NCI-H82 treated with DMSO at 0.1 percent for 48 hours (cell line): Measurements from ENCODE around the gene ABCA7.
"Not testable (repeated sequence)": the region's sequence is repeated elsewhere in the genome, so short reads cannot be mapped to it uniquely, and the experiment has no call there.

ENCODE experiments used
- DNase-seq: peaks from one replicate; lab custom pipeline; 2025; ENCODE audit not compliant: unreplicated experiment; lab: John Stamatoyannopoulos, UW

The ABCA7 gene

DNA sequence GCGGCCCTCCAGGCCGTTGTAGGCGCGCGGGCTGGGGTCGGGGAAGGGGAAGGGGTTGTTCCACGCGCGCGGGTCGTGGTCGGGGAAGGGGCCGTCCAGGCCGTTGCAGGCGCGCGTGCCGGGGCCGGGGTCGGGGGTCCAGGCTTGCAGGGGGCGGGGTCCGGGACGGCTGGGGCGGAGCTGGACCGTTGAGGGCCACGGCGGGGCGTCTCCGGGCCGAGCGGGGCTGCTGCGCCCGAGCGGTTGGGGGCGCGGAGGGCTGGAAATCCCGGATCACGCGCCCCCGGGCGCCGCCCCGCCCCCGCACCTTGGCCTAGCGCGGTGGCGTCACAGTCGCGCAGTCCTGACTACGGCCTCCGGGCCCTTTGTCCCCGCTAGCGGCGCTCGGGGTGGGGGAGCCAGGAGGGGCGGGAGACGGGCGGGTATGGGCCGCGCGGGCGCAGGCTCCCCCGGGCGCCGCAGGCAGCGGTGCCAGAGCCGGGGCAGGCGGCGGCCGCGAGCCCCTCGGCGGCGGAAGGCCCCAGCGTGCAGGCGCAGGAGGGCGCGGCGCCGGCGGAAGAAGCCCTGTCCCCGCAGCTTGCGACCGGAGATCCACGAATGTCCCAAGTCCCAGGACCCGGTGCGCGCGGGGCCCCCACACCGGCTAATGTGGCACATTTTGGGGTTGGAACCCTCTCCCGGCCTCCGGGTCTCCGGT is 64.6 kb downstream of the ABCA7 start:
- DNase-seq: no peak

DNA sequence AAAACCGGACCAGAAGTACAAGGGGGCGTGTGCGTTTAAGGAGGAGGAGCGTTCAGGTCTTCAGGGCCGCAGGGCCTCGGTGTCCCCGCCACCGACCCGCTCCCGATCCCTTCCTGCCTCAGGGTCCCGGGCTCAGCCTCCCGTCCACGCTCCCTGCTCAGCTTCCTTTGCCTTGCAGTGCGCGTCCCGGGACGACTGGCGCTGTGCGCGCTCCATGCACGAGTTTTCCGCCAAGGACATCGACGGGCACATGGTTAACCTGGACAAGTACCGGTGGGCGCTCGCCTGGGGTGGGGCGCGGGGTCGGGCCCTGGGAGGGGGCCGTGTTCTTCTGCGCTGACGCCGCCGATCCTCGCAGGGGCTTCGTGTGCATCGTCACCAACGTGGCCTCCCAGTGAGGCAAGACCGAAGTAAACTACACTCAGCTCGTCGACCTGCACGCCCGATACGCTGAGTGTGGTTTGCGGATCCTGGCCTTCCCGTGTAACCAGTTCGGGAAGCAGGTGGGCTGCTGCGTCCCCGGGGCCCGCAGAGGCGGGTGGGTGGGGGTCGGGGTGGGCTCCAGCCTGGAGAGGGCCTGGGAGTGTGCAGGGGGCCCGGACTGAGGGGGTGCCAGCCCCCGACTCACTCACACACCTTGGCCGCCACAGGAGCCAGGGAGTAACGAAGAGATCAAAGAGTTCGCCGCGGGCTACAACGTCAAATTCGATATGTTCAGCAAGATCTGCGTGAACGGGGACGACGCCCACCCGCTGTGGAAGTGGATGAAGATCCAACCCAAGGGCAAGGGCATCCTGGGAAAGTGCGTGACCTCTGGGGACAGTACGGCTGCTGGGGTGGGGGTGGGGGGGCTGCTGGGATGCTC is 65.3 kb downstream of the ABCA7 start:
- no peak for DNase-seq

DNA sequence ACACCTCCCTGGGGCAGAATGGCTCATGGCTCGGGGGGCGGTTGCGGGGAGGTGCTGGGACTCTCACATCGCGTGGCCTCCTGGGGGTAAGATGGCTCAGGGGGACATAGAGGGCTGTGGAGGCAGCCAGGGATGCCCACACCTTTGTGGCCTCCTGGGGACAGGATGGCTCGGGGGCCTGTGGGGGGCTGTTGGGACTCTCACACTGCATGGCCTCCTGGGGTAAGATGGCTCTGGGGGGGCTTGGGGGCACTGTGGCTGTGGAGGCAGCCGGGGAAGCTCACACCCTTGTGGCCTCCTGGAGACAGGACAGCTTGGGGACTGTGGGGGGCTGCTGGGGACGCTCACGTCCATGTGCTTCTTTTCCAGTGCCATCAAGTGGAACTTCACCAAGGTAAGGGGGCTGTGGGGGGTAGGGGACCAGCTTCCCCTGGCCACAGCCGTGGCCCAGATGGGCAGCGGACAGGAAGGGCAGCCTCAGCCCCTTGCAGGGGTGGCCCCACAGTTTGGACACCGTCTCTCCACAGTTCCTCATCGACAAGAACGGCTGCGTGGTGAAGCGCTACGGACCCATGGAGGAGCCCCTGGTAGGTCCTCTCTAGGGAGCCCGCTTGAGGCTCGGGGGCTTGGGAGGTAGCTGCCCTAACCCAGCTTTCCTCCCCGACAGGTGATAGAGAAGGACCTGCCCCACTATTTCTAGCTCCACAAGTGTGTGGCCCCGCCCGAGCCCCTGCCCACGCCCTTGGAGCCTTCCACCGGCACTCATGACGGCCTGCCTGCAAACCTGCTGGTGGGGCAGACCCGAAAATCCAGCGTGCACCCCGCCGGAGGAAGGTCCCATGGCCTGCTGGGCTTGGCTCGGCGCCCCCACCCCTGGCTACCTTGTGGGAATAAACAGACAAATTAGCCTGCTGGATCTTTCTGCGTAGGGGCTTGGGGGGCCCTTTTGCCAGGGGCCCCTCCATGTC is 66.2 kb downstream of the ABCA7 start:
- DNase-seq: no peak

- DNase-seq: no peak
These were observed 67.1 kb downstream of the ABCA7 start for GRCh38 chr19:1106841-1107660.

DNA sequence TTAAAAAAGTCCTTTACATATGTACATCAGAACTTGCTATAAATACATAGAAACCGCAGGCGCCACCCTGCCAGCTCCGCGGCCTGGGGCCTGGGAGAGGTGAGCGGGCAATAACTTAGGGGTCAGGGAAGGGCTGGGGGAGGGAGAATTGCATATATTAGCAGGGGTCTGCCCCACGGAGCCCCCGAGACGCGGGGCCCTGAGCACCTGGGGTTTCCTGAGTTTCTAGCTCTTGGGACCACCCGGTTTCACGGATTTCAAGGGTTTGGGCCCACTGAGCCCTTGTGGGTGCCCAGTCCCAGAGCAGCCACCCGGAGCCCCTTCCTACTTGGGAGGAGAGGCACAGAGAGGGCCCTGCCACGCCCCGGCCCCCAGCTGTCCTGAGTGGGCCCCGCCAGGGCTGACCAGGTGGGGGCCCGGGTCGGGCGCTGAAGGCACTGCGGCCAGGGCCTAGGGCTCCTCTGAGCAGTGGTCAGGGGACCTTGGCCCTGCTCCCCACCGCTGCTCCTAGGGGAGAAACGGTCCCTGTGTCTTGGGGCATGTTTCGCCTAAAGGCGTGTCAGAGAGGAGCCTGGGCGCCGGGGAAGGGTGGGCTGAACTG is 67.9 kb downstream of the ABCA7 start:
- no peak for DNase-seq

- DNase-seq: no peak
These were observed 68.6 kb downstream of the ABCA7 start for GRCh38 chr19:1108291-1109031.

DNA sequence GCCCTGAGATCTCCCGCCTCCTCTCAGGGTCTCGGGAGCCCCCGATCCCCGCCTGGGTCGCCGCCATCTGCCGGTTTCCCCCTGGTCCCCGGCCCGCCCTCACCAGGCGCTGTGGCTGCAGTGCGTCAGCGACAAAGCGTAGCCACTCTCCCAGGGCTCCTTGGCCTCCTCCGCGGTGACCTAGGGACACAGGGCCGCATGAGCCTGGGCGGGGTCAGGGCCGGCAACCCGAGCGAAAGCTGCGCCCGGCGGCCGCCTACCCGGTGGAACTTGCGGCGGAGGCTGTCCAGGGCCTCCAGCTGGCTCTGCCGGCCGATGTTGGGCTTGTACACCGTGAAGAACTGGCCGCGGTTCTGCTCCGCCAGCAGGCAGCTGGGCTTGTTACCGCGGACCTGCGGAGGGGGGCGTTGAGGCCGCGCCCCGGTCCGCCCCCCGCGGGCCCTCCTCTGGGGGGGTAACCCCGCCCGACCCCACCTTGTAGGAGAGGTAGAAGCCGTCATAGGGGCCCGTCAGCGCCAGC is 69.2 kb downstream of the ABCA7 start:
- DNase-seq: no peak

- no peak for DNase-seq
These were observed 70.1 kb downstream of the ABCA7 start for GRCh38 chr19:1109697-1110671.

DNA sequence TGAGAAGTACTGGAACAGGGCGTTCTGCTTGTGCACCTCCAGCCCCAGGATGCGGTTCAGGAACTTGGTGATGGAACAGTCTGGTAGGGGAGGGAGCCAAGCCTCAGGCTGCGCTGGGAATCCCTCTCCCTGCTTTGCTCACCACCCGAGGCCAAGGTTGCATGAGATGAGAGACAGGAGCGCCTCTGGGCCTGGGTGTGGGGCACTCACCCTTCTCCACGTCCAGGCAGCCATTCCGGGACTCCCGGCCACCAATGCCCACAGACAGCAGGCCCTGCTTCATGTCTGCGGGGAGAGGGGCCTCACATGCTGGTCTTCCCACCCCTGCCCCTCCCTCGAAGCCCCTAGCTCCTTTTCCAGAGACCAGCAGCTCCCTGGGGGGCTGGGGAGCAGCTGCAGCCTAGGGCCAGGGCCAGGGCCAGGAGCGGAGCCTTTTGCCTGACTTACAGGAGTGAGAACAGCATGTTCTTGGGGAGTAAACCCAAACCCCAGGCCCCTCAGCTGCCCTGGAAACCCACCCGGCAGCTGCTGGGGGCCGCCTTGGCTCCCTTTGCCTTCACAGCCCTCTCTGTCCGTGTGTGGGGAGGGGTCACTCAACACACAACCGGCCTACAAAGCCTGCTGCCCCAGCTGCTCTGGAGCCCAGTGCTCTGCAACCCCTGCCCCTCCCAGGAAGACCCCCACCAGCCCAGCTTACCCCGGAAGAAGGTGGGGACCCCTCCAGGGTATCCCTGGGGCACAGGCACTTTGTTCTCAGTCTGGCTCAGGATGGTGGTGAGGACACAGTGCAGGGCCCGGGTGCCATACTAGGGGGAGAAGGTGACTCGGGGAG is 71.1 kb downstream of the ABCA7 start:
- no peak for DNase-seq

- no peak for DNase-seq
These were observed 71.8 kb downstream of the ABCA7 start for GRCh38 chr19:1111641-1112267.

- no peak for DNase-seq
These were observed 72.5 kb downstream of the ABCA7 start for GRCh38 chr19:1112268-1113029.

- peak; percentile 65 for DNase-seq
These were observed 73.4 kb downstream of the ABCA7 start for GRCh38 chr19:1113030-1113985.

DNA sequence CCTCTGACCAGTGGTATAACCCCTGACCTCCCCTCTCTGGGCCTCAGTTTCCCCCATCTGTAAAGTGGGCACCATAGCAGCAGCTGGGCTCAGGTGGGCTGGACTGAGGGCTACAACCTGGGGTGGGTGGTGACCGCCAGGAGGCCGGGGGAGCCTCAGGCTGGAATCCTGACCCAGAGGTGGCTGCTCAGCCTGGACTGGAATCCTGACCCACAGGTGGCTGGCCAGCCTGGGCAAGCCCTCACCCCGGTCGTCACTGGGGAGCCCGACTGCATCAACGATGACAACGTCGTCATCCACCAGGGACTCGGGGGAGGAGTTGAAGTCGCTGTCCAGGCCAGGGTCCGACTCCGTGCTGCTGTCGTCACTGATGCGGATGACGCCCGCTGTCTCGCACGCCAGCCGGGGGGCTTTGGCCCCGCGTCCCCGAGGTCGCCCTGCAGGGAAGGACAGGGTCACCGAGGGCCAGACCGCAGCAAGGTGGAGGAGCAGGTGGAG is 74.1 kb downstream of the ABCA7 start:
- no peak for DNase-seq

DNA sequence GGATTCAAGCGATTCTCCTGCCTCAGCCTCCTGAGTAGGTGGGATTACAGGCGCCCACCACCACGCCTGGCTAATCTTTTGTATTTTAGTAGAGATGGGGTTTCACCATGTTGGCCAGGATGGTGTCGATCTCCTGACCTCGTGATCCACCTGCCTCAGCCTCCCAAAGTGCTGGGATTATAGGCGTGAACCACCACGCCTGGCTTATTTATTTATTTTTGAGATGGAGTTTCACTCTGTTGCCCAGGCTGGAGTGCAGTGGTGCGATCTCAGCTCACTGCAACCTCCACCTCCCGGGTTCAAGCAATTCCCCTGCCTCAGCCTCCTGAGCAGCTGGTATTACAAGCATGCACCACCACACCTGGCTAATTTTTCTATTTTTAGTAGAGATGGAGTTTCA is 74.8 kb downstream of the ABCA7 start:
- not testable (repeated sequence) for DNase-seq
